ENCODE measurements around the gene NFE2L1. TPM values are rescaled to one million over a fixed set of nuclear protein-coding genes. Genes with fewer than 3 reads are reported as not detected.
A peak's percentile ranks its signal among the peaks of the same experiment; 100 is the strongest.

The NFE2L1 gene
- total and polyA plus RNA-seq, 2 of the 8 experiments (the other 6 are each of a cell fraction or from before 2014, with no cell fraction given) = 140 to 143 TPM

- TF ChIP-seq EP300 (IDR thresholded peaks at IDR 0.05; ENCODE audit: borderline replicate concordance in 1 of 2, low read depth in 2 of 2, low read length in 2 of 2) (peak in 1 of 2 experiments; percentile 83; a peak in 1 of 3 replicates), USF2 (IDR thresholded peaks at IDR 0.05; ENCODE audit: low read length) (no peak), KDM1A (IDR thresholded peaks at IDR 0.05; ENCODE audit: borderline replicate concordance, low read length) (no peak), KDM5A (IDR thresholded peaks at IDR 0.05; ENCODE audit: low read length) (no peak), HDAC2 (IDR thresholded peaks at IDR 0.05; ENCODE audit: borderline replicate concordance in 1 of 2, low read depth in 2 of 2, low read length in 2 of 2) (0 out of 4 replicates have a peak, but pooled peaks of 1 of the 2 experiments have one; percentile 28), SRF (IDR thresholded peaks at IDR 0.05; ENCODE audit: low read depth, low read length) (no peak), TAF7 (optimal IDR thresholded peaks at IDR 0.05; ENCODE audit: borderline replicate concordance, low read depth, low read length) (peak; percentile 51), CTBP2 (IDR thresholded peaks at IDR 0.05; ENCODE audit: borderline replicate concordance, insufficient read depth, insufficient read length, low read length) (peak; percentile 56), POLR2AphosphoS5 (IDR thresholded peaks at IDR 0.05; ENCODE audit: low read depth, low read length) (peak; percentile 90), SIX5 (IDR thresholded peaks at IDR 0.05; ENCODE audit: low read depth, low read length) (no peak), TEAD4 (IDR thresholded peaks at IDR 0.05; ENCODE audit: low read depth, low read length) (peak; percentile 38; the same call in 1 of the 2 replicates), CREB1 (IDR thresholded peaks at IDR 0.05) (peak; percentile 40; the same call in 1 of the 2 replicates), POLR2A (IDR thresholded peaks at IDR 0.05; ENCODE audit: control extremely low read depth in 1 of 2, low read depth in 2 of 2, low read length in 2 of 2) (peak; percentile 57 to 92), RBBP5 (IDR thresholded peaks at IDR 0.05; ENCODE audit: borderline replicate concordance, low read depth, low read length) (no peak), SP2 (IDR thresholded peaks at IDR 0.05; ENCODE audit: low read length) (no peak), CEBPB (IDR thresholded peaks at IDR 0.05; ENCODE audit: low read depth, low read length) (peak; percentile 100)
- TF ChIP-seq, protein P1, sequence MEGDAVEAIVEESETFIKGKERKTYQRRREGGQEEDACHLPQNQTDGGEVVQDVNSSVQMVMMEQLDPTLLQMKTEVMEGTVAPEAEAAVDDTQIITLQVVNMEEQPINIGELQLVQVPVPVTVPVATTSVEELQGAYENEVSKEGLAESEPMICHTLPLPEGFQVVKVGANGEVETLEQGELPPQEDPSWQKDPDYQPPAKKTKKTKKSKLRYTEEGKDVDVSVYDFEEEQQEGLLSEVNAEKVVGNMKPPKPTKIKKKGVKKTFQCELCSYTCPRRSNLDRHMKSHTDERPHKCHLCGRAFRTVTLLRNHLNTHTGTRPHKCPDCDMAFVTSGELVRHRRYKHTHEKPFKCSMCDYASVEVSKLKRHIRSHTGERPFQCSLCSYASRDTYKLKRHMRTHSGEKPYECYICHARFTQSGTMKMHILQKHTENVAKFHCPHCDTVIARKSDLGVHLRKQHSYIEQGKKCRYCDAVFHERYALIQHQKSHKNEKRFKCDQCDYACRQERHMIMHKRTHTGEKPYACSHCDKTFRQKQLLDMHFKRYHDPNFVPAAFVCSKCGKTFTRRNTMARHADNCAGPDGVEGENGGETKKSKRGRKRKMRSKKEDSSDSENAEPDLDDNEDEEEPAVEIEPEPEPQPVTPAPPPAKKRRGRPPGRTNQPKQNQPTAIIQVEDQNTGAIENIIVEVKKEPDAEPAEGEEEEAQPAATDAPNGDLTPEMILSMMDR (IDR thresholded peaks at IDR 0.05; ENCODE audit: control extremely low read depth in 1 of 3, insufficient read depth in 1 of 3, low read depth in 1 of 3, low read length in 3 of 3) = no peak
Measured at GRCh38 chr17:48055531-48056245, 7.5 kb downstream of the NFE2L1 start (continued).

All from H1 (cell line).